Measurements from ENCODE around the gene TRIM28. TPM values are rescaled to one million over a fixed set of nuclear protein-coding genes. Genes with fewer than 3 reads are reported as not detected.
A peak's percentile ranks its signal among the peaks of the same experiment; 100 is the strongest.

The TRIM28 gene
- total RNA-seq, 1 donor from 2014 or later = 351 TPM

DNA sequence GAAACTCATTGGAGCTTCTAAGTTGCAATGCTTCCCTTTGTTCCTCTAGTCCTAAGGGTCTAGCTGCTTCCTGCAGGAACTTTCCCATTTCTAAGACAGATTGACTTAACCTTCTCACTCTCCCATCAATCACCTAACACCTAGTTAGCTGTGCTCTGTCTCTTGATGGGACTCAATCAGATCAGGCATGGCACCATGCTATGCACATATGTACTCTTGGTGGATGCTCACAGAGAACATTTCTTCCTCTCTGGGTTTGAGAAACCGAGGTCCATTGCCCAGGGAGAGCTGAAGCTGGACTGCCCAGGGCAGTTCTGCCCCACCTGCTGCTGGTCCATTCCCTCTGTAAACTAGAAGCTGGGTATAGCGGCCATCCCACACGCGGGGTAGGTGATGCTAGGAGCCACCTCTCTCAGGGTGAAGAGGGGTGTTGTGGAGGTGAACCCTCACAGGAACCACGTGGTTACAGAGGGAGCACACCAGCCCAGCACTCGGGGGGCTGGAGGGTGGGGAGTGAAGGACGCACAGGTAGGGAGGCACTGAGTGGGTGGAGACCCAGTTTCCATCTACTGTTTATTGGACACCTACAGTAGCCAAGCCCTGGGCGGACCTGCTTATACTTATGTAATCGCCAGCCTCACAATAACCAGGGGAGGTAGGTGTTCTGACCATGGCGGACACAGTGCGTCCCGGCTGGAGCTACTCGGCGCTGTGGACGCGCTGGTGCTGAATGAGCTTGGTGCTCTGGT, 17.7 kb downstream of the TRIM28 start:
- H3K4me3 ChIP-seq (ENCODE audit: insufficient read depth, low read depth, low read length) = peak overlapping the region; percentile 46
- H3K27ac Mint-ChIP-seq (ENCODE audit: unreplicated experiment) = no peak overlapping the region
- peaks cover 9% of the 10 kb centered on the region for H3K4me1 Mint-ChIP-seq (ENCODE audit: low read depth, unreplicated experiment)
- peaks cover 10% of the 10 kb centered on the region for H3K27me3 ChIP-seq (ENCODE audit: insufficient read depth, low read length)
- H3K4me2 ChIP-seq (ENCODE audit: low read length) = peak overlapping the region; percentile 78
- H3K9me3 Mint-ChIP-seq (ENCODE audit: unreplicated experiment) = peaks cover 2% of the 10 kb centered on the region
- no peaks in the 10 kb centered on the region for H3K27me3 Mint-ChIP-seq (ENCODE audit: low read depth, unreplicated experiment)
- H3K36me3 ChIP-seq (ENCODE audit: insufficient read depth, low read length) = peaks cover 3% of the 10 kb centered on the region
- H3K79me2 ChIP-seq (ENCODE audit: insufficient read depth, low read length) = peaks cover 19% of the 10 kb centered on the region
- TF ChIP-seq EZH2 (IDR thresholded peaks at IDR 0.05; ENCODE audit: insufficient read depth, low read length) = no peak
- TF ChIP-seq, protein P1, sequence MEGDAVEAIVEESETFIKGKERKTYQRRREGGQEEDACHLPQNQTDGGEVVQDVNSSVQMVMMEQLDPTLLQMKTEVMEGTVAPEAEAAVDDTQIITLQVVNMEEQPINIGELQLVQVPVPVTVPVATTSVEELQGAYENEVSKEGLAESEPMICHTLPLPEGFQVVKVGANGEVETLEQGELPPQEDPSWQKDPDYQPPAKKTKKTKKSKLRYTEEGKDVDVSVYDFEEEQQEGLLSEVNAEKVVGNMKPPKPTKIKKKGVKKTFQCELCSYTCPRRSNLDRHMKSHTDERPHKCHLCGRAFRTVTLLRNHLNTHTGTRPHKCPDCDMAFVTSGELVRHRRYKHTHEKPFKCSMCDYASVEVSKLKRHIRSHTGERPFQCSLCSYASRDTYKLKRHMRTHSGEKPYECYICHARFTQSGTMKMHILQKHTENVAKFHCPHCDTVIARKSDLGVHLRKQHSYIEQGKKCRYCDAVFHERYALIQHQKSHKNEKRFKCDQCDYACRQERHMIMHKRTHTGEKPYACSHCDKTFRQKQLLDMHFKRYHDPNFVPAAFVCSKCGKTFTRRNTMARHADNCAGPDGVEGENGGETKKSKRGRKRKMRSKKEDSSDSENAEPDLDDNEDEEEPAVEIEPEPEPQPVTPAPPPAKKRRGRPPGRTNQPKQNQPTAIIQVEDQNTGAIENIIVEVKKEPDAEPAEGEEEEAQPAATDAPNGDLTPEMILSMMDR (IDR thresholded peaks at IDR 0.05; ENCODE audit: insufficient read depth, low read depth, low read length) = no peak
- no peak overlapping the region for H3K27ac ChIP-seq (ENCODE audit: low read depth, low read length)
- H3K9ac ChIP-seq (ENCODE audit: low read length) = no peak overlapping the region
- no peak for DNase-seq (ENCODE audit: low read depth)
- no peak overlapping the region for H2AFZ ChIP-seq (ENCODE audit: low read depth, low read length)
- no peak for FAIRE-seq
- peaks cover 7% of the 10 kb centered on the region for H3K36me3 Mint-ChIP-seq (ENCODE audit: low read depth, unreplicated experiment)
- H3K4me1 ChIP-seq (ENCODE audit: insufficient read depth, low read length) = peaks cover 36% of the 10 kb centered on the region
- H3K4me3 Mint-ChIP-seq (ENCODE audit: unreplicated experiment) = peak overlapping the region; percentile 50
- H4K20me1 ChIP-seq (ENCODE audit: insufficient read depth, low read length) = peaks cover 22% of the 10 kb centered on the region
- no peaks in the 10 kb centered on the region for H3K9me3 ChIP-seq (ENCODE audit: insufficient read depth, low read depth, low read length)

DNA sequence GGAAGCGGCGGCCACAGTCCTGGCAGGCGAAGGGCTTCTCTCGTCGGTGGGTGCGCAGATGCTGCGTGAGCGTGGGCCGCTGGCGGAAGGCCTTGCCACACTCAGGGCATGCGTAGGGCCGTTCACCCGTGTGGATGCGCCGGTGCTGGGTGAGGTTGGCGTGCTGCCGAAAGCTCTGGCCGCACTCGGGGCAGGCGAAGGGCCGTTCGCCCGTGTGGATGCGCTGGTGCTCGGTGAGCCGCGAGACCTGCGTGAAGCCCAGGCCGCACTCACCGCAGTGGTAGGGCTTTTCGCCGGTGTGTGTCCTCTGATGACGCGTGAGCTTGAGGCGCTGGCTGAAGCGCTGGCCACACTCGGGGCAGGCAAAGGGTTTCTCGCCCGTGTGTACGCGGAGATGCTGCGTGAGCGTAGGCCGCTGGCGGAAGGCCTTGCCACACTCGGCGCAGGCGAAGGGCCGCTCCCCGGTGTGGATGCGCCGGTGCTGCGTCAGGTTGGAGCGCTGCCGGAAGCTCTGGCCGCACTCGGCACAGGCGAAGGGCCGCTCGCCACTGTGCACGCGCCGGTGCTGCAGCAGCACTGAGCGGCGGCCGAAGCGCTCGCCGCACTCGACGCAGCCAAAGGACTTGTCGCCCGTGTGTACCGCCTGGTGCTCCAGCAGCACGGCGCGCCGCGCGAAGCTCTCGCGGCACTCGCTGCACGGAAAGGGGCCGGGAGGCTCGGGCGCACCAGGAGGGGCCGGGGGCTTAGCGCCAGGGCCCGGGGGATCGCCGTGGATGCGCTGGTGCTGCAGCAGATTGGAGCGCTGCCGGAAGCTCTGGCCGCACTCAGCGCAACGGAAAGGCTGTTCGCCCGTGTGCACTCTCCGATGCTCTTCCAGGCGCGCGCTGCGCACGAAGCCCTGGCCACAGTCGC, 18.5 kb downstream of the TRIM28 start:
- Histone ChIP-seq H3K4me1 (ENCODE audit: insufficient read depth, low read length) (peaks cover 28% of the 10 kb centered on the region), H3K9ac (ENCODE audit: low read length) (peak overlapping the region; percentile 46), H3K4me3 (ENCODE audit: insufficient read depth, low read depth, low read length) (peak overlapping the region; percentile 46), H4K20me1 (ENCODE audit: insufficient read depth, low read length) (peaks cover 15% of the 10 kb centered on the region), H3K4me2 (ENCODE audit: low read length) (peak overlapping the region; percentile 78), H3K36me3 (ENCODE audit: insufficient read depth, low read length) (no peaks in the 10 kb centered on the region), H3K79me2 (ENCODE audit: insufficient read depth, low read length) (peaks cover 11% of the 10 kb centered on the region), H3K9me3 (ENCODE audit: insufficient read depth, low read depth, low read length) (no peaks in the 10 kb centered on the region), H3K27me3 (ENCODE audit: insufficient read depth, low read length) (peaks cover 10% of the 10 kb centered on the region), H3K27ac (ENCODE audit: low read depth, low read length) (no peak overlapping the region), H2AFZ (ENCODE audit: low read depth, low read length) (peak overlapping the region; percentile 18)
- no peak for FAIRE-seq
- no peak overlapping the region for H3K27ac Mint-ChIP-seq (ENCODE audit: unreplicated experiment)
- H3K4me3 Mint-ChIP-seq (ENCODE audit: unreplicated experiment) = no peak overlapping the region
- H3K27me3 Mint-ChIP-seq (ENCODE audit: low read depth, unreplicated experiment) = no peaks in the 10 kb centered on the region
- H3K4me1 Mint-ChIP-seq (ENCODE audit: low read depth, unreplicated experiment) = peaks cover 4% of the 10 kb centered on the region
- peak; percentile 44 for DNase-seq (ENCODE audit: low read depth)
- peaks cover 2% of the 10 kb centered on the region for H3K9me3 Mint-ChIP-seq (ENCODE audit: unreplicated experiment)
- TF ChIP-seq, protein P1 (IDR thresholded peaks at IDR 0.05; ENCODE audit: insufficient read depth, low read depth, low read length) = no peak
- peak; percentile 45 for TF ChIP-seq EZH2 (IDR thresholded peaks at IDR 0.05; ENCODE audit: insufficient read depth, low read length)
- H3K36me3 Mint-ChIP-seq (ENCODE audit: low read depth, unreplicated experiment) = peaks cover 7% of the 10 kb centered on the region
